ENCODE data around the gene RNASE1. TPM values are rescaled to one million over a fixed set of nuclear protein-coding genes. Genes with fewer than 3 reads are reported as not detected.

Gene RNASE1
- total RNA-seq, 1 donor from 2014 or later: not detected

DNA sequence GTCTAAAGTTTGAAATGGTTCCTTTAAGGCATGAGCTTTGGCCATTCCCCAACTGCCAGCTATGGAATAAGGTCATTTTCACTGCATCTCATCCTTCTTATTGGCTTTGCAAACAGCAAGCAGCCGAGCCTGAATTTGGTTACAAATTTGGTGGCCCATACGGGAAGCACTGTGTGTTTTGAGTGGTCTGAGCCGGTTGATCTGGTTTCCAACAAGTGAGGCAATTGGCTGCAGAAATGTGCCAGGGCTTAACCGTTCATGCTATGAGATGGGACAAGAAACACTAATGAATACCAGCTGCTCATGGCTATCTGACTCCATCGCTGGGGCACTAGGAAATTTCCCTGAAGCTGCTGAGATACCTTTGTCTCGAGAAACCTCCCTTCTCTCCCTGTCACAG lies 47.6 kb downstream of the RNASE1 start:
- Histone ChIP-seq H2AFZ (replicated peaks) (no peak overlapping the region), H3K4me2 (no peak overlapping the region), H3K36me3 (no peaks in the 10 kb centered on the region), H4K20me1 (ENCODE audit: low read depth) (no peaks in the 10 kb centered on the region), H3K9ac (no peak overlapping the region), H3K27me3 (no peaks in the 10 kb centered on the region), H3F3A (ENCODE audit: low read depth) (no peaks in the 10 kb centered on the region), H3K4me1 (no peaks in the 10 kb centered on the region), H3K79me2 (ENCODE audit: low read depth) (no peaks in the 10 kb centered on the region), H3K9me3 (ENCODE audit: low read depth) (no peaks in the 10 kb centered on the region), H3K4me3 (no peak overlapping the region), H3K27ac (no peak overlapping the region)
- H3K27me3 Mint-ChIP-seq (ENCODE audit: insufficient read depth, low read depth): peaks cover 6% of the 10 kb centered on the region
- peaks cover 3% of the 10 kb centered on the region for H3K9me3 Mint-ChIP-seq
- TF ChIP-seq EZH2 (IDR thresholded peaks at IDR 0.05): no peak
- TF ChIP-seq EZH2phosphoT487 (IDR thresholded peaks at IDR 0.05): no peak
- TF ChIP-seq, protein P1, sequence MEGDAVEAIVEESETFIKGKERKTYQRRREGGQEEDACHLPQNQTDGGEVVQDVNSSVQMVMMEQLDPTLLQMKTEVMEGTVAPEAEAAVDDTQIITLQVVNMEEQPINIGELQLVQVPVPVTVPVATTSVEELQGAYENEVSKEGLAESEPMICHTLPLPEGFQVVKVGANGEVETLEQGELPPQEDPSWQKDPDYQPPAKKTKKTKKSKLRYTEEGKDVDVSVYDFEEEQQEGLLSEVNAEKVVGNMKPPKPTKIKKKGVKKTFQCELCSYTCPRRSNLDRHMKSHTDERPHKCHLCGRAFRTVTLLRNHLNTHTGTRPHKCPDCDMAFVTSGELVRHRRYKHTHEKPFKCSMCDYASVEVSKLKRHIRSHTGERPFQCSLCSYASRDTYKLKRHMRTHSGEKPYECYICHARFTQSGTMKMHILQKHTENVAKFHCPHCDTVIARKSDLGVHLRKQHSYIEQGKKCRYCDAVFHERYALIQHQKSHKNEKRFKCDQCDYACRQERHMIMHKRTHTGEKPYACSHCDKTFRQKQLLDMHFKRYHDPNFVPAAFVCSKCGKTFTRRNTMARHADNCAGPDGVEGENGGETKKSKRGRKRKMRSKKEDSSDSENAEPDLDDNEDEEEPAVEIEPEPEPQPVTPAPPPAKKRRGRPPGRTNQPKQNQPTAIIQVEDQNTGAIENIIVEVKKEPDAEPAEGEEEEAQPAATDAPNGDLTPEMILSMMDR (IDR thresholded peaks at IDR 0.05): no peak
- H3K27ac Mint-ChIP-seq: no peak overlapping the region
- H3K36me3 Mint-ChIP-seq: no peaks in the 10 kb centered on the region
- H3K4me3 Mint-ChIP-seq: no peak overlapping the region
- DNase-seq (ENCODE audit: low spot score): no peak
- no peaks in the 10 kb centered on the region for H3K4me1 Mint-ChIP-seq

DNA sequence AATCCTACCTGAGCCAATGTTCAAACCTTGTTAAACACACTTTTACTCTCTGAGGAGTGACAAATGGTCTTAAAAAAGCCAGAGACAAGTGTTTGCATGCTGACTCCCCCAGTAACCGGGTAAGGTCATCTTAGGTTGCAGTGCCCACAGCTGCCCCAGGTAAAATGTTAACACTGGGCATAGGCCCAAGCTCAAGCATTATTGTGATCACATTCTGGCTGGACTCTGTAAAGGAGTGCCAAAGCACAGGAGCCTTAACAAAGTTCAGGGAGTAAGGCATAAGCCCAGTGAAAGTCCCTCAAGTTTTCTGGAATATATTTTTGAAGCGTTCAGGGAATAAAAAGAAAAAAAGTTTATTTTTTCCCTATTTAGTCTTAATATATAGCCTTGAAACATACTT lies 48.3 kb downstream of the RNASE1 start:
- no peaks in the 10 kb centered on the region for H3K79me2 ChIP-seq (ENCODE audit: low read depth)
- no peak overlapping the region for H3K4me3 Mint-ChIP-seq
- TF ChIP-seq, protein P1 (IDR thresholded peaks at IDR 0.05): no peak
- no peaks in the 10 kb centered on the region for H3K9me3 ChIP-seq (ENCODE audit: low read depth)
- peaks cover 4% of the 10 kb centered on the region for H3K27me3 Mint-ChIP-seq (ENCODE audit: insufficient read depth, low read depth)
- no peaks in the 10 kb centered on the region for H3F3A ChIP-seq (ENCODE audit: low read depth)
- no peak overlapping the region for H3K9ac ChIP-seq
- H3K4me1 ChIP-seq: no peaks in the 10 kb centered on the region
- no peak overlapping the region for H3K27ac ChIP-seq
- no peaks in the 10 kb centered on the region for H3K27me3 ChIP-seq
- H3K4me2 ChIP-seq: no peak overlapping the region
- H2AFZ ChIP-seq (replicated peaks): no peak overlapping the region
- no peaks in the 10 kb centered on the region for H3K36me3 Mint-ChIP-seq
- H3K4me3 ChIP-seq: no peak overlapping the region
- no peak overlapping the region for H3K27ac Mint-ChIP-seq
- H3K9me3 Mint-ChIP-seq: peaks cover 3% of the 10 kb centered on the region
- no peak for DNase-seq (ENCODE audit: low spot score)
- no peaks in the 10 kb centered on the region for H3K36me3 ChIP-seq
- H3K4me1 Mint-ChIP-seq: no peaks in the 10 kb centered on the region
- no peaks in the 10 kb centered on the region for H4K20me1 ChIP-seq (ENCODE audit: low read depth)

DNA sequence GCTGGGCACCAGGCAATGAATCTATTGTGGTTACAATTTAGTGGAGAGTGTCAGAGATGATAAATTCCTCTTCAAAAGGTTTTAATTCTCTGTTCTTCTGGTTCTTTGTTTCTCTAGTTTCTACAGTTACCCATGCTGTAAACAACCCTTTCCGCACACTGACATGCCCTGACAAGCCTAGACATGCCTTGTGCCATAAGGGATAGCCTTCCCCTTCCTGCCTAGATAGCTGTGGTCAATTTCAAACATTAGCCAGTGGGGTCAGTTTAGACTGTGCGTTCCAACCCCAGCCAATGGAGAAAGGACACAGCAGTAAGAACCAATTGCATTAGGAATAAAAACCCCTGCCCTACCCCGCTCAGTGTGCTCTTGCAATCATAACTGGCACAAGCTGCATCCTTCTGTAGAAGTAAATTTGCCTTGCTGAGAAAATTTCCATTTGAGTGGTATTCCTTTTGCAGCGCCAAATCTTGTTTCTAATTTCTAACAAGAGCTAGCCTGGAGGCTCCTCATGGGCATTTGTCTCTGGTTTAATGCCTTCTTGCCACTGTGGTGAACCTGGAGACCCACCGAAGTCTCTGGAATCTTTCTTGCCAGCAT lies 50.6 kb downstream of the RNASE1 start:
- DNase-seq (ENCODE audit: low spot score): no peak
- H3K36me3 ChIP-seq: no peaks in the 10 kb centered on the region
- H3K9me3 Mint-ChIP-seq: peaks cover 3% of the 10 kb centered on the region
- H3K4me3 Mint-ChIP-seq: no peak overlapping the region
- no peak overlapping the region for H3K27ac Mint-ChIP-seq
- TF ChIP-seq EZH2phosphoT487 (IDR thresholded peaks at IDR 0.05): no peak
- TF ChIP-seq, protein P1 (IDR thresholded peaks at IDR 0.05): no peak
- TF ChIP-seq EZH2 (IDR thresholded peaks at IDR 0.05): no peak
- H3K36me3 Mint-ChIP-seq: no peaks in the 10 kb centered on the region
- no peak overlapping the region for H2AFZ ChIP-seq (replicated peaks)
- no peaks in the 10 kb centered on the region for H3K4me1 ChIP-seq
- no peaks in the 10 kb centered on the region for H3K4me1 Mint-ChIP-seq
- no peaks in the 10 kb centered on the region for H3K79me2 ChIP-seq (ENCODE audit: low read depth)
- H3F3A ChIP-seq (ENCODE audit: low read depth): no peaks in the 10 kb centered on the region
- no peak overlapping the region for H3K27ac ChIP-seq
- no peak overlapping the region for H3K4me3 ChIP-seq
- H3K9ac ChIP-seq: no peak overlapping the region
- H4K20me1 ChIP-seq (ENCODE audit: low read depth): no peaks in the 10 kb centered on the region
- H3K9me3 ChIP-seq (ENCODE audit: low read depth): no peaks in the 10 kb centered on the region
- H3K27me3 Mint-ChIP-seq (ENCODE audit: insufficient read depth, low read depth): peaks cover 2% of the 10 kb centered on the region
- H3K4me2 ChIP-seq: no peak overlapping the region
- H3K27me3 ChIP-seq: no peaks in the 10 kb centered on the region

Other genes starting within 250 kb of the RNASE1 start
- not detected in 2 replicates for gene RNASE9, start 241.8 kb downstream of the RNASE1 start, total RNA-seq (ENCODE audit: low replicate concordance)
- not detected in 2 replicates for gene RNASE11, start 214.8 kb downstream of the RNASE1 start, total RNA-seq (ENCODE audit: low replicate concordance)
- gene RNASE12, start 211.5 kb downstream of the RNASE1 start, total RNA-seq (ENCODE audit: low replicate concordance): not detected in 2 replicates
- not detected in 2 replicates for gene OR6S1, start 161.2 kb downstream of the RNASE1 start, total RNA-seq (ENCODE audit: low replicate concordance)
- gene RNASE4, start 118.3 kb downstream of the RNASE1 start, total RNA-seq (ENCODE audit: low replicate concordance): 2.0 and 2.1 TPM in 2 replicates
- gene ANG, start 114.1 kb downstream of the RNASE1 start, total RNA-seq (ENCODE audit: low replicate concordance): 0.99 TPM in 1 of 2 replicates, not detected in the other
- gene EDDM3A, start 57.0 kb downstream of the RNASE1 start, total RNA-seq (ENCODE audit: low replicate concordance): not detected in 2 replicates
- gene EDDM3B, start 34.4 kb downstream of the RNASE1 start, total RNA-seq (ENCODE audit: low replicate concordance): not detected in 2 replicates
- not detected in 2 replicates for gene RNASE6, start 21.6 kb downstream of the RNASE1 start, total RNA-seq (ENCODE audit: low replicate concordance)
- gene RNASE3, start 88.5 kb upstream of the RNASE1 start, total RNA-seq (ENCODE audit: low replicate concordance): not detected in 2 replicates
- not detected in 2 replicates for gene RNASE2, start 152.6 kb upstream of the RNASE1 start, total RNA-seq (ENCODE audit: low replicate concordance)
- gene METTL17, start 187.1 kb upstream of the RNASE1 start, total RNA-seq (ENCODE audit: low replicate concordance): 126 and 155 TPM in 2 replicates
- gene SLC39A2, start 196.4 kb upstream of the RNASE1 start, total RNA-seq (ENCODE audit: low replicate concordance): not detected in 2 replicates
- gene NDRG2, start 222.2 kb upstream of the RNASE1 start, total RNA-seq (ENCODE audit: low replicate concordance): 1.3 and 2.0 TPM in 2 replicates
- gene TPPP2, start 227.4 kb upstream of the RNASE1 start, total RNA-seq (ENCODE audit: low replicate concordance): not detected in 2 replicates
- gene RNASE13, start 232.0 kb upstream of the RNASE1 start, total RNA-seq (ENCODE audit: low replicate concordance): 0.12 TPM in 1 of 2 replicates, not detected in the other
- gene RNASE7, start 239.5 kb upstream of the RNASE1 start, total RNA-seq (ENCODE audit: low replicate concordance): not detected in 2 replicates